HG03565 (cell line): ENCODE data around the gene RALGPS1.

Source experiments
- ATAC-seq: cut with Tn5 transposase; IDR thresholded peaks from one replicate; pipeline ENCODE4 v1.9.1; 2021; ENCODE audit warnings: mild to moderate bottlenecking, moderate library complexity; ENCODE audit not compliant: unreplicated experiment

RALGPS1 gene

DNA sequence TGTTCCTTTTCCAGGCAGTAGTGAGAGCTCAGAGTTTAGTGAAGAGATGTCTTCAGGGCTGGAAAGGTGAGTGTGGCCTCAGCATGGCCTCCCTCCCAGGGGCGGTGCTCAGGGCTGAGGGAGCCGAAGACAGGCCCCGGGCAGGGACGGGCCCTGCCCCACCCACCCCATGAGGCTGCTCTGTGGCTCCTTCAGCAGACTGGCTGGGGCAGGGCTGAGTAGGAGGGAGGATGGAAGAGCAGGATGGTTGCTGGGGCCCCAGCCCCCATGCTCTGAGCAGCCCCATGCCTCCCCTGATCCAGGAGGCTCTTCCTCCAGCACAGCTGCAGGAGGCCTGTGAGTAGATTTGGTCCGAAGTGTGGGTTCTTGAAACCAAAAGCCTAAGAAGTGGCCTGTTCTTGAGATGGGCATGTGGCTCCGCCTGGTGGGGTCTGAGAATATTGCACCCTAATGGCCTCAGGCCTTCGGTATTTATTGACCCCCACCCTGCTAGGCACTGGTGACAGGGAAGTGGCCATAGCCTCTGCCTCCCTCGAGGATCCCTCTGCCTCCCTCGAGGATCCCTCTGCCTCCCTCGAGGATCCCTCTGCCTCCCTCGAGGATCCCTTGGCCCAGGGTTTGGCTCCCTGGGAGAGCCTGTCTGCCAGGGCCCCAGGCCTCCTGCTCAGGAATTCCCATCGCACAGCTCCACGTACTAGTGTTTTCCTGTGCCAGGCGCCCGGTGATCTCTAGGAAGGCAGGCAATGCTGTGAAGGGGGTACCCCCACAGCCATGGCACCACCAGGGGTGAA lies 284.6 kb downstream of the RALGPS1 start:
- ATAC-seq = no peak

DNA sequence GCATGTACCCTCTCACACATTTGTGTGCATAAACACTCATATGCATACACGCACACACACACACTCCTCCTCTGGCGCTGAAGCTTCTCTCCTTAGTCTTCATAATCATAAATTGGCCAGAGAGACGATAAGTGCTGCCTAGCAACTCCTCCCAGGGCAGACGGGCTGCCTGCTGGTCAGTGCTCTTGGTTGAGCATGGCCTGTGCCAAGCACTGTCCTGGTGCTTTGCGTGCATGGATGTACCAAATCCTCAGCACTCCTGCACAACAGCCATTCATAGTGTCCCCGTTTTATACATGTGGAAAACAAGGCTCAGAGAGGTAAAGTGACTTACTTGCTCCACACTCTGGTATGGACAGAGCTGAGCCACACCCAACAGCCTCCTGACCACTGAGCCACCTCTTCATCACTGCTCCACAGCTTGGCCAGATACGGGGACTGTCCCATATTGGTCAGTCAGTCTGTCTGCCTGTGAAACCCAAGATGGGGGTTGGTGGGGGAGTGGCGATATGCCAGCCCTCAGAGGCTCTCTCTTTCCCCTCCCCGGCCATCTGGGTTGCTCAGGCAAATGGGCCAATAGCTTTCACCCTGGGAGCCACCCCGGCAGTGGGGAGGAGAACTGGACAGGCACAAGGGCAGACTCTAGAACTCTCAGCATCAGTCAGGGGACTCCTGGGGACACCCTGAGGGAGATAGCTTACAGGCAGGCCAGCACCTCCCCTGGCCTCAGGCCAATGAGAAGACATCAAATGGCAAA lies 285.7 kb downstream of the RALGPS1 start:
- no peak for ATAC-seq

DNA sequence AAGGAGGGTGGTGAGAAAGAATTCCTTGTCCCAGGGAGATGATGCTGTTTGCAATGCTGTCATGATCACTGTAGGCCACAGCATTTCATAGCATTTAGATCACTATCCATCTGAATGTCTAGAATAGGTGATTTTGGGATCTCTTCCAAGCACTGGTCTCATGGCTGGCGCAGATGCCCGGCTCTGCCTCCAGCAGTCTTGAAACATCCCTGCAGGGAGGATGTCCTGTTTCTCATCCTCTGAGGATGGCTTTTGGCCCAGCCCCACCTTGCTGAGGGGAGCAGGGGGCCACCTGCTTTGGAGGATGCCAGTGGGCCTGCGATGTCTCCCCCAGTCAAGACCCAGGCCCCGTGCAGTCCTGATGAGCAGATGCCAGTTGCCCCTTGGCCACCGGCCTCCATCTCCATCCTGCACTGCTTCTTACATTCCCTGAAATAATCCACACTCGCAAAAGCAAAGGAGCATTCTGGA lies 286.5 kb downstream of the RALGPS1 start:
- no peak for ATAC-seq

DNA sequence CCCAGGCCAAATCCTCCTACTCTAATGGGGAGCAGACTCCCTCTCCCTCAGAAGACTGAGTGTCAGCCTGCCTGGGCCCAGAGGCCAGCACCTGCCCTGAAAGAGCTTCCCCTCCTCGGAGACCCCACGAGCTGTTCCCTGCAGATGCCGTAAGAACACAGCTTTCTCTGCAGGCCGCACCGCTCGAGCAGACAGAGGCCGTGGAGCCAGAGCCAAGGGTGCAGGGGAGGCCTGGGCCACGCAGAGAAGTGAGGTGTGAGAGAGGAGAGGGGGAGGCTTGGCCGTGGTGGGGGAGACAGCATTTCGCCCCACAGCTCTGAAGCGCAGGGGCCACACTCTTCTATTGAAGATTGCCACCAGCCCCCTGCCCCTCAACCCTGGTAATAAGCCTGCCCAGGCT lies 287.1 kb downstream of the RALGPS1 start:
- no peak for ATAC-seq

DNA sequence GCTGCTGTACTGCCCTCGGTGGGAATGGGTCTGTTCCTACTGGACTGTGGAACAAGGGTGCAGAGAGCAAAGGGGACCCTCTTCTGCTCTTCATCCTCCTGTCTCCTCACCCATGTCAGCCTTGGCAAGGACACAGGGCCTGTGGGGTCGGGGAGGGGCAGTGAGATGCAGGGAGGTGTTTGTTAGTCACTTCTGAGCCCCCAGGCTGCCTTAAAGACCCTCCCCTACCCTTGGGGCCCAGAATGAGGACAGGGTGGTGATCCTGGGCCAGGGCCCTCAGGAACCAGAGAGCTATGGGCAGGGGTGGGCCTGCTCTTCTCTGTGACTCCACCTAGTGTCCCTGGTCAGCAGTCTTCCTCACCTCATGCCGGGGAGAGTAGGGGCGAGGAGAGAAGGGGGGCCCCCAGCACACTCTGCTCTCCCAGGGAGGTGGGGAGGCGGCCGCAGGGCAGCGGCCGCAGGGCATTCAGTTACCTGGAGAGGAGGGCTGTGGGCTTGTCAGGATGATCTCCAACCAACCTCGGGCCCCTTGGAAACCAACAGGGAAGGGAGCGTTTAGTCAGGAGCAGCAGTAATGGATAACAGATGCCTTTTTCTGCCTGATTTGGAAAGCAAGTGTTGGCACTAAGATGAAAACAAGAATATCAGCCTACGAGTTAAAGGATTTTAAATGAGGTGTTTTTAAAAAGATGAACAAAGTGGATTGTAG lies 288.0 kb downstream of the RALGPS1 start:
- no peak for ATAC-seq

DNA sequence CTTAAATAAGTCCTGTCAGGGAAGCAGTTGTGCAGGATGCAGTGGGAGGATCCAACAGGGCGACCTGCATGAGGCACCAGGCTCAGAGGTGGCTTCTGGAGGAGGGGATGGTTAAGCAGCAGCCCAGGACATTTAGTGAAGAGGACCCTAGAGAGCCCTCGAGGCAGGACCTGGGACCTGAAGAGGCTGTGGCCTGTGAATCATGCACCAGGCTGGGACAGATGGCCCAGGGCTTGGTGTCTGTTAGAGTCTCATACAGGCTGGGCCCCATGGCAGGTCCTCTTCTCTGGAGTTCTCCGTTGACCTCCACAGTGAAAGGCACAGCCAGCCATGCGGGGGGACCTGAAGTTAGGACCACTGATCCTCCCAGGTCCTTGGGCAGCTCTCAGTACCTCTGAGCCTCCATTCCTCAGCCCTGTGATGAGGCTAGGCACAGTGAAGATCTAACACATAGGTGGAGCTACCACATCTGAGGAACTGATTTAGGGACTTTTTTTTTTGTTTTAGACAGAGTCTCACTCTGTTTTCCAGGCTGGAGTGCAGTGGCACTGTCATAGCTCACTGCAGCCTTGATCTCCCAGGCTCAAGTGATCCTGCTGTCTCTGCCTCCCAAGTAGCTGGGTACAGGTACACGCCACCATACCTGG lies 289.2 kb downstream of the RALGPS1 start:
- ATAC-seq = no peak

DNA sequence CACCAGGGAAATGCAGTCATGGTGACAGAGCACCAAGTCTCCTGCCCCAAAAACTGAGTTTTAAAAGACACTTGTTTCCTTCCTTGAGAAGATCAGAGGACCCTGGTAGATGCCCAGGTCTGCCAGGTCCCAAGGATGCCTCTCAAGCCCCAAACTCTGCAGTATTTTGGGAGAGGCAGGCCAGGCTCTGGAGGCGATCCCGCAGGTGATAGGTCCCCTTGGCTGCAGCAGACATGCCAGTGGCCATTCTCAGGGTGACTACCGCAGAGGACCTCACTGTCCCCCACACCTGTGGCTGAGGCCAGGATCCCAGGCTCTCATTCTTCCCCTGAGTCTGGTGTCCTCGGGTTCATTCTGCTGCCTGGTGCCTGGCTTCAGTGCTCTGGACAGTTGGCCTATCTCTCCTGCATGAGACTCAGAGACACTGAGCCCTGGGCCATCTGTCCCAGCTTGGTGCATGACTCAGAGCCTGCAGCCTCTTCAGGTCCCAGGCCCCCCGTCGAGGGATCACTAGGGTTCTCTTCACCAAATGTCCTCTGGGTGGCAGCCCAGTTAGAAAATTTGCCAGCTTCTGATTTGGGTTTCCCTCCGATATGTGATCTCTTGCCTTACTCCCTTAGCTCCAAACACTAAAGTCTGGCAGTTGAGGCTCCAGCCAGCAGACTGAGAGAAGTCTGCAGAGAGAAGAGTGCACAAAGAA lies 290.3 kb downstream of the RALGPS1 start:
- ATAC-seq = no peak

DNA sequence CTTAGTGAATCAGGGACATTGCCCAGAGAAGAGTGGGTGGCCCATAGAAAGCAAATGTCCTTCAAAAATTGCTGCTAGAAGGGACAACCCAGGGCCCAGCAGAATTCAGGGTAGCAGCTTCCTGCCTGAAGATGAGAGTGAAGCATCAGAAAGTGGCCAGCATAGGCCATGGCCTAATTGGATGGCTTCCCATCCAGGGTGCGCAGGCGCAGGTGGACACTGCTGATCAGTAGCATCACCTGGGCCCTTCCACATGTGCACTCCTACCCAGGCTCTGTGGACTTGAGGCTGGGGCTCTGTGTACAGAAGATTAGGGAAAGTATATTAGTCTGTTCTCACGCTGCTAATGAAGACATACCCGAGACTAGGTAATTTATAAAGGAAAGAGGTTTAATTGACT lies 291.4 kb downstream of the RALGPS1 start:
- ATAC-seq = no peak

DNA sequence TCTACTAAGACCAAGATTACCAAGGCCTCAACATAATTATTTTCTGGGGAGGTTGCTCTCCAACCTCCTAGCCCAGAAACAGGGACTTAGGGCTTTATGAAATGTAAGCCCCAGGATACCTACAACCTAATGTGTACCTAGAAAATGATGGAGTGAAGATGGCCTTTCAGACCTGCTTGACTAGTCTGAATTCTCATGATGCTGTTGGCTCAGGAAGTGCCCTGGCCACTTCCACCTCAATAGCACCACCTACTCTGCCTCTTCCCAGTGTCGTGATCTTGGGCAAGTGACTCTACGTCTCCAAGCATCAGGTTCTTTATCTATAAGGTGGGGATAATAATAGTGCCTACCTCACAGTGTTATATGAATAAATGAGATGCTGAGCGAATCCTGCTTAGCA lies 292.1 kb downstream of the RALGPS1 start:
- ATAC-seq = no peak

DNA sequence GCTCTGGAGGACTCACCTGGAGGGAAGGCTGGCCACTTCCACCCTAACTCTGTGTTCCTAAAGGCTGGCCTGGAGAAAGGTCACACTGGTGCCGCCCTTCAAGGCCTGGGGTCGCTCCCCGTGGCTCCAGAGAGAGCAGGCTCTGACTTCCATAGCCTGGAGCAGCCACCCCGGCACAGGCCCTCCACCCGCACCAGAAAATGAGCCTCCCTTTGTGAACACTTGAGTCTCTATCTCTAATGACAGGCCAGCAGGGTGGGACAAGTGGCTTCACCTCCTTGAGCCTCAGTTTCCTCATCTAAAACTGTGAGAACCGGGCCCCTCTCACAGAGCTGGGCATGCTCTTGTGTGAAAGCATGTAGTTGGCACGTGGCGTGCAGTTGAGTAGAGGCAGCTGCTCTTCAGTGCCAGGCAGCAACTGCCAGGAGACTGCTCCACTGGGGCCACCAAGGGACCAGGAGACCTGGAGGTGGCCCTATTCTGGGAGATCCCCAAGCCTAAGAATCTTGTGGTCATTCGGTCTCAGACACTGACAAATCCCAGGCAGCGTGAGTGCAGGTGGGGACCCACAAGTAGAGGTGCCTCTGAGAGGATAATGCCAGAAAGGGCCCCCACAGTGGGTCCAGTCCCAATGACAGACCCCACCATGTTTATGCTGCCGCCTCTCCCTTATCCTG lies 293.3 kb downstream of the RALGPS1 start:
- ATAC-seq = no peak

DNA sequence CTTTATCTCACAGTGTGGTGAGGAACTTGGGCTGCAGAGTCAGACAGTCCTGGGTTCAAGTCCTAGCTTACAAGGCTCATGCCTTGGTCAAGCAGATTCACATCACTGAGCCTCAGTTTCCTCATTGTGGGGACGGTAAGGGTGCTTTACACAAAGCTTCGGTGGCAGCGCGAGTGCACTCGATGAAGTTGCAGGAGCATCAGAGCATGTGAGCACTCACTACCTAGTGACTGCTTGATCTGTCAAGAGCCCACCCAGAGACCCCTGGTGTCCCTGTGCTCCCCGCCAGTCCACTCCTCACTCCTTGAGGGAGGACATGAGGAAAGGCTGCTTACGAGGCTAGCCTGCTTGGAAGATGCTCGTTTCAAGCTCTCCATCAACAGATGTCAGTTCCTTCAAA lies 293.8 kb downstream of the RALGPS1 start:
- no peak for ATAC-seq

DNA sequence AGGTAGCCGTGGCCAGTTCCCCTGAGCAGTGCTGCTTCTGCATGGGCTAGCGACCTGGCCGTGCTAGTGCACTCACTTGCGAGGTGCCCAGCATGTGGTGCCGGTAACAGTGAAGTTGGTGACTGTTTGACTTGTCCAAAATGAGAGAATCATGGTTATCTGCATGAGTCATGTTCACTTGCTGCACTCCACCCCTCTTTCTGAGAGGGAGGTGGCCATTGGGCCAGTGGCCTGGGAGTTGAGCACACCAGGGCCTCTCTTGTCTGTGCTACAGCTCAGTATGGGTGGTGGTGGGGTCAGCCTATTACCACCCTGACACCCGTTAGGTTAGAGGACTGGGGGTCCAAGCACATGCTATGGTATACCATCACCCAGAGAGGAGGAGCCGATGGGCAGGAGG lies 294.6 kb downstream of the RALGPS1 start:
- no peak for ATAC-seq

DNA sequence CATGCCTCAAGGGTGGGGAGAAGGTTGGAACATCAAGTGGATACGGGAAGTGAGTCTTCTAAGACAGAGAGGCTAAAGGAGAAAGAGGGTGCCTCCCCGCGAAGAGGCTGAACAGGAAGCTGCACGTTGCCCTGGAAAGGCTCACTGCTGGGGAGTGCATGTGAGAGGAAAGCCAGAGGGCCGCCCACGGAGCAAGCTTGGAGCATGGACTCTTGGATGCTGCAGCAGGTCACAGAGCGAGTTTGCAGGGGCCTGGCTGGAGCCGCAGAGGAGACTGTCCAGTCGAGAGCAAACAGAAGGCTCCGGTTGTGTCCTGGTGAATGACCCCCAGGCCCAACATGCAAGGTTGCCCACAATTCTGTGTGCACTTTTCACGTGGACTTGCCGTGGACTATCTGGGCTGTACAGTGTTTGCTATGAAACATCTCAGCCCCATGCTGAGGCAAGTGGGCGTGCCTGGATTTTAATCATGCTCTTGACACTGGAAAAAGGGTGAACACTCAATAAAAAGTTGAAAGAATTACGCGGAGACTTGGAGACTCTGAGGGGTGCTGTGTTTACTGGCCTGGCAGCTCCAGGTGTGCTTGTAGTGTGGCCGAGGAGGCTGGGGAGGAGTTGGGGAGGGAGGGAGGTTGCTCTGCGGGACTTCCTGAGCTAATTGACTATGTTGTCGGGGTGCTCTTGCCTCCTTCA lies 295.5 kb downstream of the RALGPS1 start:
- ATAC-seq = no peak

DNA sequence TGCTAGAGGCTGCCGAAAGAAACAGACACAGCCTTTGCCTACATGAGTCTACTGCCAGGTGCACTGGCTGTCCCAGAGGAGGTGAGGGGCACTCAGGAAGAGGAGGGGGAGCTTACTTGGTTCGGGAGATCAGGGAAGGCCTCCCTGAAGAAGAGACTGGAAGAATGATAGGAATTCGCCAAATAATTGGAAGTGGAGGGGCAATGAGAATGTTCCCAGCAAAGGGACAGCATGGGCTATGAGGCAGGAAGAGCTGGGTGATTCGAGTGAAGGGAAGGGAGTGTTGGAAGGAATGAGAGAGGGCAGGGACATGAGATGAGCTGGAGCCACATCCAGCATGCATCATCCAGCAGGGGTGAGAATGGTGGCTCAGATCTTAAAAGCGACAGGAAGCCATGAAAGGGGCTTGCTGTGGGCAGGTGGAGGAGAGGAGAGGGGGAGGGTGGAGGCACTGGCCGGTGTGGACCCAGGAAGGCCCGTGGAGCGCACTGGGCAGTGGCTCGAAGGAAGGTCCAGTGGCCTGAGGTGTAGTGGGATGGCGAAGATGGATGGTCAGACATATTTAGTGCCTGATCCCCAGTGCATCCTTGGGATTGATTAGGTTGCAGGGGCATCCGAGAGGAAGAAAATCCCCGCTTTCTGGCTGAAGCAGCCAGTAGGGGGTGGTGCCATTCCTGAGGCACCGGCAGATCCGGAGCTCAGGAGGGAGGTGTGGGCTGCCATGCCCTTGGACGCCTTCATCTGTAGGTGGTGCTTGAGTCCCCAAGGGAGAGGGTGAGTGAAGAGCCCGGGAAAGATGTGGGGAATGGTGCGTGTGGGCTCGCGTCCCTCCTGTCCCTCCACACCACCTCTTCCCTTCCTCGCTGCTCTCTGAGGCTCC lies 296.5 kb downstream of the RALGPS1 start:
- no peak for ATAC-seq

DNA sequence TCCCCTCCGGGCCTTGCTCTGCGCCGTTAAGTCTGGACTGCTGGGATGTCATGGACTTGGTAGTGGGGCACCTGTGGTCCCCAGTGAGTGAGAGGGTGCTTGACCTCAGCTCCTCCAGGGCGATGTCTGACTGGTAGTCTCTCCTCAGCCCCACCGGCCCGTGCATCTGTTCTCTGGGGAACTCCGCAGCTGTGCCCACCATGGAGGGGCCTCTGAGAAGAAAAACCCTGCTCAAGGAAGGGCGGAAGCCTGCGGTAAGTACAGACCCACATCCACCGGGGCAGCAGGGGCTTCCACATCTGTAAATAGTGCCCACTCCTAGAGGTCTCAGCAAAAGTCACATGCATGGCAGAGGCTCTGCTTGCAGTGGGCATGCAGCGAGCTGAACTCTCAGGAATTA lies 297.4 kb downstream of the RALGPS1 start:
- ATAC-seq = no peak

DNA sequence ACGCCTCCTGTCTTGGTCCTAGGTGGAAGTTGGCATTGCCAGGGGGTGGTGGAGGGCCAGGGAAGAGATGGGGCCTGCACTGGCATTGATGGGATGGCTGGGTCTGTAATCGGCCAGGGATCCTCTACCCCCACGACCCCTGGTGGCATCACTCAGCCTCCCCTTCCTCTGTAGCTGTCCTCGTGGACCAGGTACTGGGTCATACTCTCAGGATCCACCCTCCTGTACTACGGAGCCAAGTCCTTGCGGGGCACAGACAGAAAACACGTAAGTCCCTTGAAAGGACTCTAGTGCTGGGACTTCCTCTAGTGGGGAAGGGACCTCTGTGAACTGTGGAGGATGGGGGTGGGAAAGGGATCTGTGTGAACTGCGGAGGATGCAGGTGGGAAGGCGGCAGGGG lies 297.9 kb downstream of the RALGPS1 start:
- no peak for ATAC-seq

DNA sequence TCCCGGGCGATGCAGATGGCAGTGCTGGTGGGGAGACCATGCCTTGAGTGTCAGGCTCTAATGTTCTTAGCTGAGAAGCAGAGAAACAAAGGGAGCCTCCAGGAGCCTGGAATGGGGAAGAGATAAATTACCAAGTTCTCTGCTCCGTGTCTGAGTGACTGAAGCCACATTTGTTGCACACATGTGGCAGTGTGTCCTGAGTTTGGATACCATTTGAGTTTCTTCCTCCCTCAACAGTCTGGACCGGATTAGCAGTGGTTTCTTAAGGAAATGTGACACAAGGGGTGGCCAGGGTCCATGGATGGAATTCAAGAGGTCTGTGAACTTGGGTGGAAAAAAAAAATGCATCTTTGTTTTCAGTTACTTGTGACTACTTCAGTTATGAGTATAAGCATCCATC lies 299.3 kb downstream of the RALGPS1 start:
- ATAC-seq = no peak
